Endothelial cell (in vitro differentiated cells): Measurements from ENCODE around the gene SPINDOC. TPM values are rescaled to one million over a fixed set of nuclear protein-coding genes. Genes with fewer than 3 reads are reported as not detected.

Experiments
- DNase-seq: peaks from one replicate; pipeline ENCODE4 v3.0.0; 2021; ENCODE audit warnings: low spot score
- H3K27ac Mint-ChIP-seq: one replicate; pipeline ENCODE4 v1.8.0; 2021; ENCODE audit warnings: mixed read lengths, inconsistent platforms; ENCODE audit not compliant: unreplicated experiment
- H3K27me3 Mint-ChIP-seq: one replicate; pipeline ENCODE4 v1.8.0; 2021; ENCODE audit warnings: mild to moderate bottlenecking, moderate library complexity, mixed read lengths, inconsistent platforms; ENCODE audit not compliant: unreplicated experiment
- H3K36me3 Mint-ChIP-seq: one replicate; pipeline ENCODE4 v1.8.0; 2021; ENCODE audit warnings: mild to moderate bottlenecking, low read depth, mixed read lengths, inconsistent platforms; ENCODE audit not compliant: unreplicated experiment
- H3K4me1 Mint-ChIP-seq: one replicate; pipeline ENCODE4 v1.8.0; 2021; ENCODE audit warnings: mild to moderate bottlenecking, mixed read lengths, inconsistent platforms; ENCODE audit not compliant: unreplicated experiment
- H3K4me3 Mint-ChIP-seq: one replicate; pipeline ENCODE4 v1.8.0; 2021; ENCODE audit warnings: mild to moderate bottlenecking, mixed read lengths, inconsistent platforms; ENCODE audit not compliant: unreplicated experiment
- H3K9me3 Mint-ChIP-seq: one replicate; pipeline ENCODE4 v1.8.0; 2021; ENCODE audit warnings: mixed read lengths, inconsistent platforms; ENCODE audit not compliant: unreplicated experiment
- CTCF ChIP-seq: fragments of 200-600 bp; sonication (generic); IDR thresholded peaks from one replicate; pipeline ENCODE4 v1.5.0; 2021; ENCODE audit warnings: antibody characterized with exemption; ENCODE audit not compliant: unreplicated experiment
- total RNA-seq: library from RNA; stranded (reverse); fragmentation: NEBNext Ultra II Directional; extraction: Animal tissue kit (Norgen Biotek cat#: 25700); gene quantifications from one replicate; pipeline ENCODE4 v1.2.1, GENCODE V29; 2021; ENCODE audit not compliant: unreplicated experiment

SPINDOC gene
- total RNA-seq, 1 donor from 2014 or later = 55.3 TPM

GRCh38 chr11:63765688-63766241, 47.5 kb upstream of the SPINDOC start:
- H3K4me3 Mint-ChIP-seq = no peak overlapping the region
- H3K36me3 Mint-ChIP-seq = peaks cover 11% of the 10 kb centered on the region
- H3K27ac Mint-ChIP-seq = no peak overlapping the region
- TF ChIP-seq CTCF = no peak
- DNase-seq = no peak
- H3K9me3 Mint-ChIP-seq = no peaks in the 10 kb centered on the region
- H3K4me1 Mint-ChIP-seq = peaks cover 26% of the 10 kb centered on the region
- H3K27me3 Mint-ChIP-seq = peaks cover 11% of the 10 kb centered on the region

- Mint-ChIP-seq H3K27me3 (peaks cover 10% of the 10 kb centered on the region), H3K9me3 (no peaks in the 10 kb centered on the region), H3K27ac (no peak overlapping the region), H3K36me3 (peaks cover 11% of the 10 kb centered on the region), H3K4me1 (peaks cover 32% of the 10 kb centered on the region), H3K4me3 (peak overlapping the region; percentile 97)
- no peak for DNase-seq
- no peak for TF ChIP-seq CTCF
Measured at GRCh38 chr11:63766531-63767235, 46.6 kb upstream of the SPINDOC start.

DNA sequence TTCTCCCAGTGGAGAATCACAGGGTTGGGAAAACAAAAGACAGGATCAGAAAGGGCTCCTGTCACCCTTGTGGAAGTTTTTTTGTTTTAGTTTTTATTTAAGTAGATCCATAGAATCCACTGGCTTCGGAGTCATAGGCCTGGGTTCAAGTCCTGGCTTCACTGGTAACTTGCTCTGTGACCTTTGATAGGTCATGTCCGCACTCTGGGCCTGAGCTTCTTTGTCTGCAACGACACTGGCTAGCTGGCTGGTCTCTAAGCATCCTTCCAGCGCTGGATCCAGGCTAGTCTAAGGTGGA, 46.0 kb upstream of the SPINDOC start:
- peaks cover 7% of the 10 kb centered on the region for H3K27me3 Mint-ChIP-seq
- no peak for DNase-seq
- peaks cover 11% of the 10 kb centered on the region for H3K36me3 Mint-ChIP-seq
- no peak for TF ChIP-seq CTCF
- peaks cover 27% of the 10 kb centered on the region for H3K4me1 Mint-ChIP-seq
- peak overlapping the region; percentile 97 for H3K4me3 Mint-ChIP-seq
- peak overlapping the region; percentile 85 for H3K27ac Mint-ChIP-seq
- H3K9me3 Mint-ChIP-seq = no peaks in the 10 kb centered on the region

DNA sequence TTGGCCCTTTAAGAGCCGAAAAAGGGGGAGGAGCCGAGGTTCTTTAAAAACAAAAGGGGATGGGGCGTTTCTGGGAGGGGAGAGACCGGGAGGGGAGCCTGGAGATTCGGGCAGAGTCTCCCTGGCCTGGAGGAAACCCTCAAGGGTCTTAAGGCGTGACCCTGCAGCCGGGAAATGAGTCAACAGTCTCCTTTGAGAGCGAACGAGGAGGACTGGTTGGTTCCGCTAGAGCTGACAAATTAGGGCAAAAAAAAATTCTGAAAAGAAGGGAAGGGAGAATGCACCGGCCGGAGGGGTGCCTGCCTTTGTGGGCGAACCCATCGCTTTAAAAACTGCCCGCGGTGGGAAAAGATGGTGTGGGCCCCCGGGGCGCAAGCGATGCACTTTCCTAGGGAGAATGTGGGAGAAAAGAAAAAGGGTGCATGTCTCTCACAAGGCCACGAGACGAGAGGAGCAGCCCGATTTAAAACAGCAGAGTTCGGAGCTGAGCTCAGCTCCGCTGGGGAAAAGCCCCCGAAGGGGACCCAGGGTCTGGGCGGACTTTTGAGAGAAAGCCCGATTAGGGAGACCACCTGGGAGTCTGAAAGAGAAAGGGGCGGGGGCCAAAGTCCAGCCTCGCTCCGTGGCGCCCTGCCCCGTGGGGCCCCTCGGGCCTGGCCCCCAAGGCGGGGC, 45.6 kb upstream of the SPINDOC start:
- H3K27me3 Mint-ChIP-seq = peaks cover 6% of the 10 kb centered on the region
- H3K27ac Mint-ChIP-seq = peak overlapping the region; percentile 85
- no peaks in the 10 kb centered on the region for H3K9me3 Mint-ChIP-seq

More for the DNA sequence above, 45.6 kb upstream of the SPINDOC start:
- peak overlapping the region; percentile 97 for H3K4me3 Mint-ChIP-seq
- TF ChIP-seq CTCF = no peak
- peaks cover 11% of the 10 kb centered on the region for H3K36me3 Mint-ChIP-seq
- H3K4me1 Mint-ChIP-seq = peaks cover 24% of the 10 kb centered on the region
- DNase-seq = peak; percentile 63
